ENCODE data around the gene PABPC5. TPM values are rescaled to one million over a fixed set of nuclear protein-coding genes. Genes with fewer than 3 reads are reported as not detected.

PABPC5 gene
- total and polyA plus RNA-seq, 10 of the 15 experiments (the other 5 are each of a cell fraction or from before 2014, with no cell fraction given), result not detected

GRCh38 chrX:91435395-91435794 lies 756 bp downstream of the PABPC5 start (continued):
- TF ChIP-seq ETV6 (conservative IDR thresholded peaks at IDR 0.05 in 1 of 2, IDR thresholded peaks at IDR 0.05 in 1 of 2; ENCODE audit: borderline replicate concordance in 1 of 2, low read depth in 1 of 2) (no peak), FOS (IDR thresholded peaks at IDR 0.05; ENCODE audit: borderline replicate concordance, extremely low read depth, insufficient read length) (no peak), USF2 (IDR thresholded peaks at IDR 0.05; ENCODE audit: borderline replicate concordance, low read depth, low read length) (no peak), E2F8 (IDR thresholded peaks at IDR 0.05; ENCODE audit: low read depth, partially characterized antibody) (no peak), JUNB (IDR thresholded peaks at IDR 0.05) (no peak), EZH2 (IDR thresholded peaks at IDR 0.05; ENCODE audit: borderline replicate concordance, control insufficient read depth, low read depth, low read length) (no peak), CTCF (IDR thresholded peaks at IDR 0.05 in 2 of 3, conservative IDR thresholded peaks at IDR 0.05 in 1 of 3; ENCODE audit: control insufficient read depth in 2 of 3, extremely low read depth in 1 of 3, insufficient read depth in 1 of 3, low read depth in 3 of 3, low read length in 3 of 3) (no peak), SMAD1 (IDR thresholded peaks at IDR 0.05; ENCODE audit: low read depth, partially characterized antibody) (no peak)

Small RNA genes lying within 50 kb of the gene (small RNA-seq; reads per million reads assigned to genes)
- gene AL662874.1, result not detected

Data from GM12878 (cell line).